Measurements from ENCODE around the gene IL19.

The IL19 gene

GRCh38 chr1:206770531-206771337, at the start of gene IL19:
IL19 (plus strand) TSS chr1:206770773; CDS start chr1:206836663, 65,890 bp downstream.
- no peak for DNase-seq (ENCODE audit: low read depth in 1 of 2, low spot score in 1 of 2)

GRCh38 chr1:206721454-206721853, 49.1 kb upstream of the IL19 start:
- no peak for DNase-seq (ENCODE audit: low read depth in 1 of 2, low spot score in 1 of 2)

- DNase-seq (ENCODE audit: low read depth in 1 of 2, low spot score in 1 of 2): no peak
These were observed 47.7 kb upstream of the IL19 start for GRCh38 chr1:206722751-206723461.

- no peak for DNase-seq (ENCODE audit: low read depth in 1 of 2, low spot score in 1 of 2)
These were observed 47.1 kb upstream of the IL19 start for GRCh38 chr1:206723462-206723804.

GRCh38 chr1:206723805-206724472, 46.6 kb upstream of the IL19 start:
- no peak for DNase-seq (ENCODE audit: low read depth in 1 of 2, low spot score in 1 of 2)

GRCh38 chr1:206725109-206725963, 45.2 kb upstream of the IL19 start:
- DNase-seq (ENCODE audit: low read depth in 1 of 2, low spot score in 1 of 2): peak in 1 of 2 donors; percentile 41

GRCh38 chr1:206727981-206728696, 42.4 kb upstream of the IL19 start:
- DNase-seq (ENCODE audit: low read depth in 1 of 2, low spot score in 1 of 2): no peak

GRCh38 chr1:206728697-206728987, 41.9 kb upstream of the IL19 start:
- DNase-seq (ENCODE audit: low read depth in 1 of 2, low spot score in 1 of 2): no peak

- no peak for DNase-seq (ENCODE audit: low read depth in 1 of 2, low spot score in 1 of 2)
These were observed 41.5 kb upstream of the IL19 start for GRCh38 chr1:206729050-206729449.

GRCh38 chr1:206729507-206729906, 41.1 kb upstream of the IL19 start:
- no peak for DNase-seq (ENCODE audit: low read depth in 1 of 2, low spot score in 1 of 2)

GRCh38 chr1:206732508-206732907, 38.1 kb upstream of the IL19 start:
- DNase-seq (ENCODE audit: low read depth in 1 of 2, low spot score in 1 of 2): no peak

- no peak for DNase-seq (ENCODE audit: low read depth in 1 of 2, low spot score in 1 of 2)
These were observed 37.6 kb upstream of the IL19 start for GRCh38 chr1:206732992-206733391.

GRCh38 chr1:206734499-206735142, 36.0 kb upstream of the IL19 start:
- DNase-seq (ENCODE audit: low read depth in 1 of 2, low spot score in 1 of 2): peak; percentile 70 to 73

- DNase-seq (ENCODE audit: low read depth in 1 of 2, low spot score in 1 of 2): no peak
These were observed 35.0 kb upstream of the IL19 start for GRCh38 chr1:206735553-206736031.

GRCh38 chr1:206736878-206737728, 33.5 kb upstream of the IL19 start:
- no peak for DNase-seq (ENCODE audit: low read depth in 1 of 2, low spot score in 1 of 2)

- DNase-seq (ENCODE audit: low read depth in 1 of 2, low spot score in 1 of 2): no peak
These were observed 32.8 kb upstream of the IL19 start for GRCh38 chr1:206737729-206738201.

GRCh38 chr1:206738370-206739366, 31.9 kb upstream of the IL19 start:
- DNase-seq (ENCODE audit: low read depth in 1 of 2, low spot score in 1 of 2): no peak
